NCI-H2227 (cell line): ENCODE results near the gene CCDC86.
"Not testable (repeated sequence)": the region's sequence is repeated elsewhere in the genome, so short reads cannot be mapped to it uniquely, and the experiment has no call there.

ENCODE experiments used
- DNase-seq: peaks from one replicate; lab custom pipeline; 2025; ENCODE audit not compliant: unreplicated experiment; lab: John Stamatoyannopoulos, UW

CCDC86 gene, protein sequence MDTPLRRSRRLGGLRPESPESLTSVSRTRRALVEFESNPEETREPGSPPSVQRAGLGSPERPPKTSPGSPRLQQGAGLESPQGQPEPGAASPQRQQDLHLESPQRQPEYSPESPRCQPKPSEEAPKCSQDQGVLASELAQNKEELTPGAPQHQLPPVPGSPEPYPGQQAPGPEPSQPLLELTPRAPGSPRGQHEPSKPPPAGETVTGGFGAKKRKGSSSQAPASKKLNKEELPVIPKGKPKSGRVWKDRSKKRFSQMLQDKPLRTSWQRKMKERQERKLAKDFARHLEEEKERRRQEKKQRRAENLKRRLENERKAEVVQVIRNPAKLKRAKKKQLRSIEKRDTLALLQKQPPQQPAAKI

GRCh38 chr11:60841797-60842667, at the start of gene CCDC86:
CCDC86 (plus strand) TSS chr11:60842113; CDS start chr11:60842125, 12 bp downstream.
- peak; percentile 98 for DNase-seq

GRCh38 chr11:60792521-60792920, 49.4 kb upstream of the CCDC86 start:
- DNase-seq: no peak

DNA sequence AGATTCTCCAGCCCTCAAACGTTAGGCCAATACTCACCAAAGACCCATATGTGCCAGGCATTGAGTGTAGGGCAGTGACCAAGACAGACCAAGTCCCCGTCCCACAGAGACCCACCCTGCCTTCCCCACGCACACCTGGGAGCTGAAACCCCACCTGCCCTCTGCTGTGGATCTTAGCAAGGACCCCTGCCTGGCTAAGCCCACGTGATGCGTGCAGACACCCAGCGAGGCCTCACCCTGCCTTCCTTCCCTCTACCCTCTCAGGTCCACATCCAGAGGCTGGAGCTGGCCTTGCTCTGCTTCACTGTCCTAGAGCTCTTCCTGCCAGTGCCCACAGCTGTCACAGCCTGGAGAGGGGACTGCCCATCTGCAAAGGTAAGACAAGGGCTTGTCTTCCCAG, 46.6 kb upstream of the CCDC86 start:
- no peak for DNase-seq

GRCh38 chr11:60797846-60798630, 43.9 kb upstream of the CCDC86 start:
- no peak for DNase-seq

- DNase-seq: no peak
These were observed 43.3 kb upstream of the CCDC86 start for GRCh38 chr11:60798631-60799030.

- no peak for DNase-seq
These were observed 40.7 kb upstream of the CCDC86 start for GRCh38 chr11:60801194-60801593.

GRCh38 chr11:60803273-60803936, 38.5 kb upstream of the CCDC86 start:
- no peak for DNase-seq

DNA sequence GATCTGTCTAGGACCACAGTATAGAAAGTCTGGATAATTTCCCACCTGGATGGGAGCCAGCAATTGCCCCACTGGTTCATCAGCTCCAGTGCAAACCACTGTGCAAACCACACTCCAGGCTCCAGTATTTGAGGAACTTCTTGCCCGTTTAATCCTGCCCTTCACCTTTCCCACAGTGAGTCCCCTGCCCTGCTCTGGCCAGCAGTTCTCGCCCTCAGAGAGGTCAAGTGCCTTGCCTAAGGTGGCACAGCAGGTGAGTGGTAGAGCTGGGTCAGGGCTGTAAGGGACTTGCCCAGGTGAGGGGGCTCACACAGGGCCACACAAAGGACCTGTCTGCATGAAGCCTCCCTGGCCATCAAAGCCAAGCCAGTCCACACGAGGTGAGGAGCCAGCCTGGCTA, 32.7 kb upstream of the CCDC86 start:
- no peak for DNase-seq

GRCh38 chr11:60809691-60810090, 32.2 kb upstream of the CCDC86 start:
- DNase-seq: no peak

DNA sequence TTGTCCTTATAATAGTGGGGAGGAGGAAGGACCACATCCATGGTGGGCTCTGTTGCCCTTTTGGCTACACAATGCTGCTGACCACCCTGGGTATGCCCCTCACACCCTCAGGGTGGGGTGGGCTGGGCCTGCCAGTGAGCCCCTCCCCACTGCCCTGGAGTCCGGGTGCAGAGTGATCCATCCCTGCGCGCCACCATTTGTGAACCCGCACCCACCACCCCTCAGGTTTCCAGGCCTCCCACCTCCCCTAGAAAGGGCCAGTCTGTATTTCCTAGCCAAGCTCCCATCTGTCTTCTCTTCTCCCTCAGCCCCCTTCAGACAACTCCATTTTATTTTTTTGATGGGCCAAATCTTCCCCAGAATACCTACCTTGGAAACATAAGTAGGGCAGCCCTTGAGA, 31.8 kb upstream of the CCDC86 start:
- DNase-seq: no peak

- no peak for DNase-seq
These were observed 31.3 kb upstream of the CCDC86 start for GRCh38 chr11:60810569-60810968.

DNA sequence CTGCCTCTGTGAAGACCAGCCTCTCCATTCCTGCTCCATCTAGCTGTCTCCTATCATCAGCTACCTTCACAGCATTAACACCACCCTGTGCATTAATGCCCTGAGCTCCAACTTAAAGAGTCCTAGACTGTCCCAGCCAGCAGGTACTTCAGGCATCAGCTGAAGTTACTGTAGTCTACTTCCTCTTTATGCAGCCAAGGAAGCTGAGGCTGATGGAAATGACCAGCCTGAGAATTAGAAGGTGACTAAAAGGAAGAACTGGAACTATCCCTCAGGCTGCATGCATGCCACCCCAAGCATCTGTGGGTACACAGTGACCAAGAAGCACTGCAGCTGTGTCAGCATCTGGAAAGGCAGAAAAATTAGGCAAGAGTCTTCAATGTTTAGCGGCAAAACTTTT, 28.6 kb upstream of the CCDC86 start:
- no peak for DNase-seq

DNA sequence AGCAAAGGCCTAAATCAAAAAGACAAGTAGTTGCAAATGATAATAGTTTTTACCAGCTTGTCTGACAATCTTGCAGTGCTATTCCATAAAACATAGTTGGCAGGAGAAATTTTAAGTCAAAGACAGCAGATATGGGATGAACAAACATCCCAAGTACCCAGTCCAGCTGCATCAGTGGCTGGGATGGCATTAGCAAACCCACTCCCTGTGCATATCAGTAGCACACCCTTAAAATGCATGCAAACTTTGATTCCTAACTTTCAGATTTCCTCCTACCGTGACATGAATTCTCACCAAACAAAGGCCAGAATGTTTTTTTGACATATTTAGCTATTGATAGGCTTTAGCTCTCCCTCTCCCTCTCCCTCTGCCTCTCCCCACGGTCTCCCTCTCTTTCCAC, 27.8 kb upstream of the CCDC86 start:
- DNase-seq: no peak

GRCh38 chr11:60816590-60817157, 25.2 kb upstream of the CCDC86 start:
- DNase-seq: no peak

GRCh38 chr11:60818057-60818456, 23.9 kb upstream of the CCDC86 start:
- no peak for DNase-seq

DNA sequence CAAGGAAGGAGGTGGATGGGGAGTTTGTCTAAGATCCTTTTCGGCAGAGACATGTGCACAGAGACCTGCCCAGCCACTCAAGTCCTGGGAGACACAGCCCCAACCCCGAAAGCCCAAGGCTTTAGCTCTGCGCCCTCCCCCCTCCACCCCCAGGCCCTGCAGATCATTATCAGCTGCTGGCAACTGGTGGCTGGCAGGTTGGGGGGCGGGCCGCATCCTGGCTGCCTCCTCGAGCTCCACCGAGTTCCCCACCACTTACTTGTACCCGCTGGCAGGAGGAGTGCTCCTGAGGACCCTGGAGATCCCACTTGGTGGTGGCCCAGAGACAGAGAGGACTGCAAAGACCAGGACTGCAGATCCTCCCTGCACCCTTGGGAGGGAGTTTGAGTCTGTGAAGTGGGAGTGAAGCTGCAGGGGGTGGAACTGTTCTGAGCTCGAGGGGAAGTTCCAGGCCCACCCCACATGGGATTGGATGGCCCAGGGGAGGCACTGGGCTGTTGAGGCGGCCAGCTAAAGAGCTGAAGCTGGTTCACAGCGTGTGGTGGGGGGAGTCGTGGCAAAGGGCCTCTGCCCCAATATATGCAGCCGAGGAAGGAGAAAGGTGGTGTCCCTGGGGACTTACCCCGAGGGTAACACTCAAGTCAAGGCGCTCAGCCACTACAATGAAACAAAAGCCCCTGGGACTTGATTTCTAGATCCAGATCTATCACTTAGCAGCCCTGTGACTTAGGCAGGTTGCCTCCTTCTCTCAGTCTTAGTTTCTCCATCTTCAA, 19.9 kb upstream of the CCDC86 start:
- no peak for DNase-seq

GRCh38 chr11:60823745-60824306, 18.1 kb upstream of the CCDC86 start:
- DNase-seq: not testable (repeated sequence)

GRCh38 chr11:60825118-60825517, 16.8 kb upstream of the CCDC86 start:
- no peak for DNase-seq

DNA sequence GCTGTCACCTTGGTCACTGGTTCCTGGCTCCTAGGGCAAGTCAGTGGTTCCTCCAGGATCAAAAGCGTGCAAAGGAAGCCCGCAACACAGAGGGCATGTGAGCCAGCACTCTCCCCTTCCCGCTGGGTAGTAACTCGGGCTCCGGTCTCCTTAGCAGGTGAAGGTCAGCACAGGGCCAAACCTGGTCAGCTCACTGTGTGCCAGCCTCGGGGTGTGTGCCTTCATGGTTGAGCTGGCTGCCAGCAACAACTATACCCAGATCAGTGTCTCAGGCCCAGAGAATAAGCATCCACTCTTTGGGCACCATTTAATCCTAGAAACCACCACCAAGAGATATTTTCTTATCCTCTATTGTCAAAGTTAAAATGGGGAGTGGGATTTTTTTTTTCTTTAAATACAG, 16.1 kb upstream of the CCDC86 start:
- no peak for DNase-seq
